ENCODE results near the gene CRIP2.

DNA sequence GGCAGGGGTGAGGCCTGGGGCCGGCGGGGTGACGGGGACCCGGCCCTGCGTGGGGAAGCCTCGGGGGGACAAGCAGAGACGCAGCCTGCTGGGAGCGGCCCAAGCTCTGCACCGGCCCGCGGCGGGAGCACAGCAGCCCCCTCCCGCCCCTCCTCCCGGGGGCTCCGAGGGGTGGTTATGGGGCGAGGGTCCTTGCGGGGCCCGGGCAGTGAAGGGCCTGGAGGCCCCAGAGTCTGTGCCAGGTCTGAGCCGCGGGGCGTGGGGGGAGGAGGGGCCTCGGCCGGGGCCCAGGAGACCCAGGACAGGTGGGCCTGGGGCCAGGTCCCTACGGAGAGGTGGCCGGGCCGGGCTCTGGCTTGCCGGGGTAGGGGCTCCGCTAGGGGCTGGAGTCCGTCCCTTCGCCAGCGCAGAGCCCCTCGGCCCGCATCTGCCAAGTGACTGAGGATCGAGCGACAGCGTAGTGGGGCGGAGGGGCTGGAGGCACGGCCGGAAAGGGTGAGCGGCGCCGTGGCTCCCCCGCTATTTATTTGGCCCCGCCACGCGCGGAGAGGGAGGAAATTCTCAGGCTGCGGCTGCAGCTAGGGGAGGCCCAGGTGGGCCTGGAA lies 52.3 kb downstream of the CRIP2 start:
- no peak for TF ChIP-seq CTCF (IDR thresholded peaks at IDR 0.05; ENCODE audit: insufficient read depth, low read depth, low read length)
- no peak for TF ChIP-seq EZH2 (IDR thresholded peaks at IDR 0.05; ENCODE audit: insufficient read depth, low read length)
